Breast epithelium (tissue), 3 donors: ENCODE measurements around the gene SLC23A3.

Experiments
- CTCF ChIP-seq, 3 donors: fragments of 450-650 bp; IDR thresholded peaks; one replicate each; pipeline ENCODE4 v1.5.1; 2016 to 2017; ENCODE audit warnings: antibody characterized with exemption in 3 of 3, mild to moderate bottlenecking in 3 of 3, moderate library complexity in 3 of 3
- POLR2A ChIP-seq: fragments of 450-650 bp; IDR thresholded peaks from one replicate; pipeline ENCODE4 v1.6.1; 2016; ENCODE audit warnings: antibody characterized with exemption, mild to moderate bottlenecking, moderate library complexity

GRCh38 chr2:219175928-219176817, 6.3 kb upstream of the SLC23A3 start:
- TF ChIP-seq CTCF (IDR thresholded peaks at IDR 0.05) (no peak), POLR2A (no peak)
